ENCODE results near the gene FBLN5.
A peak's percentile ranks its signal among the peaks of the same experiment; 100 is the strongest.

FBLN5 gene

DNA sequence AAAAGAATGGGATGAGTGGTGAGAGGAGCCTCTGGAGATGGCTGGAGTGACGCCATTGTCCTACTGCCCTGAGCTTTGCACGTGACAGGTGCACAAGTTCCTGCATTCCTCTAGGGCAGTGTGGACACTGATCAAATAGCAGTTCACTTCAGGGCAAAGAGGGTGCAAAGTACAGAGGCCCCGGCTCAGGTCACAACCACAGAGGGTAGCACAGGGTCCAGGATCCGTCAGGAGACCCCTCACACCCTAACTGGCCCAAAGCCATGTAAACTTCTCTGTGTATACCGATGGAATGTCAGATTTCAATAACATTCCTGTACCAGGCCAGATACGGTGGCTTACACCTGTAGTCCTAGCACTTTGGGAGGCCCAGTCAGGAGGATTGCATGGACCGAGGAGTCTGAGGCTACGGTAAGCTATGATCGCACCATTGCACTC, 10.4 kb upstream of the FBLN5 start:
- ATAC-seq: no peak
- Mint-ChIP-seq H3K4me1 (peaks cover 8% of the 10 kb centered on the region), H3K27me3 (peaks cover 18% of the 10 kb centered on the region), H3K9me3 (no peaks in the 10 kb centered on the region), H3K27ac (no peak overlapping the region), H3K4me3 (no peak overlapping the region)
- no peak for DNase-seq

DNA sequence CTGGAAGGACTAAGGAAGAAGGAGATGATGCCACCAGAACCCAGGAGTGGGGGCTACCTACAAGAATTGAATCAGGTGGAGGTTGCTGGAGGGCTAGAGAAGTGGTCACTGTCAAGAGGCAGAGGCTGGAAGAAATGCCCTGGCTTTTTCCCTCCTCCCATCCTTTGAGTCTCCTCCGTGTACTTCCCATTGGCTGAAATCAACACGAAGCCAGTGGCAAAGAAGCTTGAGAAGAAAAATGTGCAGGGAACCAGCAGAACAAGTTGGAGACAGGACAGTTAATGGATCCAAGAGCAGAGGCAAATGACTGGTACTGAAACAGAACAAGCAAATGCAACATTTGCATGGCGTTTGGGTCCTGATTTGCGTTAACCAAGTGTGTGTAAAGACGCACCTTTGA, 9.1 kb upstream of the FBLN5 start:
- DNase-seq: no peak
- ATAC-seq: no peak
- H3K27ac Mint-ChIP-seq: no peak overlapping the region
- no peak overlapping the region for H3K4me3 Mint-ChIP-seq
- H3K9me3 Mint-ChIP-seq: no peaks in the 10 kb centered on the region
- no peaks in the 10 kb centered on the region for H3K4me1 Mint-ChIP-seq
- peaks cover 18% of the 10 kb centered on the region for H3K27me3 Mint-ChIP-seq

DNA sequence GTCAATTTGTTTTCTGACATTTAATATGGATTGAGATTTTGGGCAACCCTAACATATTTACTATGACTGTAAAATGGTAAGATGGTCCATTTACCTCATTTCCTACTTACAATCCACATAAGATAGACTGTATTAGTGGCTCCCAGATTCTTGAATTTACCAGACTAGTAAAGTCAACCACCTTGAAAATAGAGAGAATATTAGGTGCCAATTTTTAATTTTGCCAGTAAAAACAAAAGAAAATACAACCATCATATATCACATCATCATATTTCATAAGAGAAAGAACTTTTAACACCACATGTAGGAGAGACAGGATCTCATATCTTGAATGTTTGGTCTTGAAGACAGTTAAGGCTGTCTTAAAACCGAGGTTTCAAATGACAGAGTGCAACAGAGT, 7.7 kb upstream of the FBLN5 start:
- ATAC-seq (no peak), DNase-seq (no peak)
- Mint-ChIP-seq H3K27ac (no peak overlapping the region), H3K9me3 (no peaks in the 10 kb centered on the region), H3K27me3 (peaks cover 18% of the 10 kb centered on the region), H3K4me3 (no peak overlapping the region), H3K4me1 (no peaks in the 10 kb centered on the region)

DNA sequence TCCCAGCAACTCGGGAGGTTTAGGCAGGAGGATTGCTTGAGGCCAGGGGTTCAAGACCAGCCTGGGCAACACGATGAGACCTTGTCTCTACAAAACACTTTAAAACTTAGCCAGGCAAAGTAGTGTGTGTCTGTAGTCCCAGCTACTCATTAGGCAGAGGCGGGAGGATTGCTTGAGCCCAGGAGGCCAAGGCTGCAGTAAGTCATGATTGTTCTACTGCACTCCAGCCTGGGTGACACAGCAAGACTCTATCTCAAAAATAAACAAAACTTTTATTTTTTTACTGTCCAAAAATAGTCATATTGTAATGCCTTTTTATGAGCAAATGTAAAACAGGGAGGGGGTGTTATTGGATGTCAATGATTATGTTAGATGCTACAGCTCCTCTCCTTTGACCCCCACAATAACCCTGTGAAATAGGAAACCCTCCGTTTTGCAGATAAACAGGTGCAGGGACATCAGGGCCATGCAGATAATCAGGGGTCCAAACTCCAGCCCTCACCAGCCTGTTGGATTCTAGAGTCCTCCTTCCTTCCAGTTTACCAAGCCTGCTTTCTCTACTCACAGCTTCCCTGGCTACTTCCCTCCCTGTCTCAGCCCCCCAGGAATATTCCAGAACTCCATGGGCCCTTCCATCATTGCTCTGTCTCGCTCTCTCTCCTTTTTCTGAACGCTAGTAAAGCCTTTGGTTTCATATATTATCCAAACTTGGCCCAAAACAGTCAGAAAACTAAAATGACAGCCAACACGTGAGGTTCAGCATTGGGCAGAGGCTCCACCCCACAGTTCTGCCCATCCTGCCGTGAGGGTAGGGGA, 5.9 kb upstream of the FBLN5 start:
- DNase-seq (no peak), ATAC-seq (no peak)
- H3K4me1 Mint-ChIP-seq: peaks cover under 1% of the 10 kb centered on the region
- peaks cover 20% of the 10 kb centered on the region for H3K27me3 Mint-ChIP-seq
- no peak overlapping the region for H3K4me3 Mint-ChIP-seq
- no peaks in the 10 kb centered on the region for H3K9me3 Mint-ChIP-seq
- no peak overlapping the region for H3K27ac Mint-ChIP-seq

DNA sequence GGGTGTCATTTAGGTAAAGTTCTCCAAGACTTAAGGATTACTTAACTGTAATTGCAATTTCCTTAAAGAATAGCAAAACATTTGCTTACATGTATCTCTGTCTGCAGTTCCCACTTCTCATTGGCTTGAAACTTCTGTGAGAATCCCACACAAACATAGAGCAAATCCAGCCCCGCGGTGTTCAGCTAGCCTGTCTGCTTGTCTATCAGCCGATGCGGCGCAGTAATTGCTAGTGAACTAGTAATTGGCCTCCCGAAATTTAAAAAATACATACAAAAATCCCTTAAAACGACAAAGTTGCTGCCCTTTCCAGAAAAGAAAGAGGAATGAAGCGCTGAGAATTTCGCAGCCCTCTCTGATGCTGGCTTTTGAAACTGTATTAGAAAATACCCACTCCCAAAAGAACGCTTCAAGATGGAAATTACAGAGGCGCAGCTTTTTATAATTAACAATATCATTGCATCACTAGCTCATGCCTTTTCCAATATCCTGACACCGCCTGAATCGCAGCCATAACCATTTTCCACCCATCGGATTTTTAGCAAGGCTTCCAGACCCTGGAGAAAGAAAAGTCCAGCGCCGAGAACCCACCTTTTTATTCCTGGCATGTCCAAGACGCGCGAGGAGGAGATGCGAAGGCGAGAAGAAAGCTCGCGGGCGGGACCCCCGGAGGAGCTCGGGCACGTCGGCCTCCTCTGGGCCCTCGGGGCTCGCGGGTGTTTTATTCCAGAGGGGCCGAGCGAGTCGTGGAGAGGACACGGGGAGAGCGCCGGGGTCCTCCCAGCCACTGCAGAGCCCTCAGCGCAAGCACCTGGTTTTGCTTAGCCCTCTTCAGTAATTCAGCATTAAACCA, 646 bp downstream of the FBLN5 start:
- peak overlapping the region; percentile 91 for H3K4me3 Mint-ChIP-seq
- DNase-seq (no peak), ATAC-seq (peak; percentile 48)
- peak overlapping the region; percentile 34 to 90 for H3K27ac Mint-ChIP-seq
- peaks cover 45% of the 10 kb centered on the region for H3K4me1 Mint-ChIP-seq
- no peaks in the 10 kb centered on the region for H3K9me3 Mint-ChIP-seq
- H3K27me3 Mint-ChIP-seq: peaks cover 53% of the 10 kb centered on the region

DNA sequence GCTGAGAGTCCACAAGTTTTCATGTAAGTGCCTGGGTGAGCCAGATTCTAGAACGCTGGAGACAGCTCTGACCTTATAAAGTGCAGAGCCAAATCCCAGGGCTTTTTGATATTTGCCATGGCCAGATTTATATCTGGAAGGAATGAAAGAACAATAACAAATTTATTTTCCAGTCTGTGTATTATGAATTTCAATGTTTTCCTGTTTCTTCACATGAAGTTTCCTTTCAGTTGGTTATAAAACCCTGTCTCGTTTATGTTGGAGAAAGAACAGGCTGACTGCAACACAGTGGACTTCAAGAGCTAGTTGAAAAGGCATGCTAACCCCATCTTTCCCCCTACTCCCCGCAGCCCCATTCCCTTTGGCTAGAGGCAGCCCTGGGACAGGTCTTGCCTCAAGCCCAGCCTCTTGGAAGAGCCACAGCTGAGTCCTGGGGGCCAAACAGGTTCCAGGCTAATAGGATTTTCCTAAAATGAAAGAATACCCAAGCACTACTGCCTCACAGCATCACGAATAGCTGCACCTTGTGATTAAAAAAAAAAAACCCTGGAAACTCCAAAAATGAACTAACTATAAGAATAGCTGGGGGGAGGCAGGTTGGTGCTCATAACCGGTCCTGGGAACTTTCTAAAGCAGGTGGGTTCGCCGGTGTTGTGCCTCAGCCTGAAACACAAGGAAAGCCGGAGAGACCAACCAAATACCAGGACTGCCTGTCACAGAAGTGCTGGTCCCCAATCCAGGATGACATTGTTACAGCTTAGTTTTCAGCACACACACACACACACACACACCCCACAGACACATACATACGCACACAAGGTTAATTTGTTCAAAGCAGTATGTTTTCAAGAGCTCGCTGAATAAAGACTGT, 1.5 kb downstream of the FBLN5 start:
- Mint-ChIP-seq H3K9me3 (no peaks in the 10 kb centered on the region), H3K4me3 (no peak overlapping the region), H3K4me1 (peaks cover 45% of the 10 kb centered on the region), H3K27me3 (peaks cover 53% of the 10 kb centered on the region), H3K27ac (no peak overlapping the region)
- DNase-seq (no peak), ATAC-seq (no peak)

DNA sequence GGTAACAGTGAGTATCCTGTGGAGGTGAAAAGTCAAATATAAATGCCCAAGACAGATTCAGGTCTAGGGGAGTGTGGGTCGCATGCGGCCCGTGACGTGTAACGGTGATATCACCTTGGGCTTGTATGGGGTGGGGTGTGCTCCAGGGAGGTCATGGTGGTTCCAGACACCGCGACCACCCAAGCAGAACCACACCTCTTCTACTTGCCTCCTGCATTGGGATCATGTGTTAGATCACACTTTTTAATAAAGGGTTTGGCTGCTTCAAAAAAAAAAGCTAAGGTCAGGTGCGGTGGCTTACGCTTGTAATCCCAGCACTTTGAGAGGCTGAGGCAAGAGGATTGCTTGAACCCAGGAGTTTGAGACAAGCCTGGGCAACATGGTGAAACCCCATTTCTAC, 4.5 kb downstream of the FBLN5 start:
- no peaks in the 10 kb centered on the region for H3K9me3 Mint-ChIP-seq
- peaks cover 47% of the 10 kb centered on the region for H3K27me3 Mint-ChIP-seq
- peak overlapping the region in 1 of 2 donors; percentile 2 for H3K27ac Mint-ChIP-seq
- ATAC-seq (no peak), DNase-seq (no peak)
- H3K4me1 Mint-ChIP-seq: peaks cover 40% of the 10 kb centered on the region
- no peak overlapping the region for H3K4me3 Mint-ChIP-seq

DNA sequence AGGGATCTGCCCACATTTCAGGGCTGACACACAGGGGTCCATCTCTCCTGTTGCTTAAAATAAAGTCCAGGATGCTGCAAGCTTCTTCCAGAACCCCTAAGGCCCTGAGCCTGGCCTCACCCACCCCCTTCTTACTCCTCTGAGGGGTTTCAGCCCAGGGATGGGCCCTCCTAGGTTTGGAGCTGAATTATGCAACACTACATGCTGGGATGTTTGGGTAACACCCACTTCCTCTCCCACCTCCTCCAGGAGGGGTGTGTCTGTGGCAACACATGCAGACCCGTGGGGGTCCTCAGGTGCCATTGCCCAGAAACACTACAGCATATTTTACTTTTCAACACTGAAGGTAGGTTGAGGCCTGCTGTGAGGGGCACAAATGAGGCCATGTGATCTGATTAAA, 5.4 kb downstream of the FBLN5 start:
- peaks cover 39% of the 10 kb centered on the region for H3K27me3 Mint-ChIP-seq
- DNase-seq (no peak), ATAC-seq (no peak)
- H3K4me1 Mint-ChIP-seq: peaks cover 34% of the 10 kb centered on the region
- H3K27ac Mint-ChIP-seq: peak overlapping the region in 1 of 2 donors; percentile 2
- H3K4me3 Mint-ChIP-seq: no peak overlapping the region
- H3K9me3 Mint-ChIP-seq: no peaks in the 10 kb centered on the region

DNA sequence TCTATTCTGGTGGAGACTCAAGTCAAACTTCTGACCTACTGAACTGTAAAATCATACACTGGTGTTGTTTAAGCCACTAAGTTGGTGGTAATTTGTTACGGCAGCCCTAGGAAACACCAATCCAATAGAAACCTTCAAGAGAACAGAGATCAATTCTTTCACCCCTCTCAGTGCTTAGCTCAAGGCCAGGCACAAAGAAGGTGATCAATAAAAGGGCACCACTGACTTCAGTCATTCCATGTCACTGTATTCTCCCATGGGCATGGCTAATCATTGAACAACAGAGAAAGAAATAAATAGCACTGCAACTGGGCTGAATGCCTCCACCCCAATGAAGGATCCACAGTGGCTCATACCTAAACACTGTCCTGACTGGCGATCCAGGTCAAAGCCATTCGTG, 7.3 kb downstream of the FBLN5 start:
- H3K27me3 Mint-ChIP-seq: peaks cover 20% of the 10 kb centered on the region
- DNase-seq (no peak), ATAC-seq (no peak)
- H3K27ac Mint-ChIP-seq: no peak overlapping the region
- no peak overlapping the region for H3K4me3 Mint-ChIP-seq
- H3K9me3 Mint-ChIP-seq: no peaks in the 10 kb centered on the region
- H3K4me1 Mint-ChIP-seq: peaks cover 21% of the 10 kb centered on the region

DNA sequence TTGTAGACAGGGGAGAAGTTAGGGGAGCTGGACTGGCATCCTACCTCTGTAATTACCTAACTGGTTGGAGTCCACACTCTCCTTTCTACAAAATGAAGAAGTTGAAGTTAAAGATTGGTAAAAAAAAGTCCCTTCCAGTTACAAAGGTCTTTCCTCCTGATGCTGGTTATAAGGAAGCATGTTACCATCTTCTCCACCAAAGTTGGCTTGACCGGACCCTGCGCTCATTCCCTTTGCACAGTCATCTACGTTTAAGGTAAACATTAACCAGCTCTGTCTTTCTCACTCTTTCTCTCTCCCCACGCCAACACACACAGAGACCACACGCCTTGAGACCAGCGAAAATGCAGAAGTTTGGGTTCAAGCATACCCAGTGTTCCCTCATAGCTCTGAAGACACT, 11.9 kb downstream of the FBLN5 start:
- H3K27me3 Mint-ChIP-seq: no peaks in the 10 kb centered on the region
- no peaks in the 10 kb centered on the region for H3K9me3 Mint-ChIP-seq
- ATAC-seq (no peak), DNase-seq (no peak)
- H3K4me1 Mint-ChIP-seq: no peaks in the 10 kb centered on the region
- H3K27ac Mint-ChIP-seq: no peak overlapping the region
- no peak overlapping the region for H3K4me3 Mint-ChIP-seq

DNA sequence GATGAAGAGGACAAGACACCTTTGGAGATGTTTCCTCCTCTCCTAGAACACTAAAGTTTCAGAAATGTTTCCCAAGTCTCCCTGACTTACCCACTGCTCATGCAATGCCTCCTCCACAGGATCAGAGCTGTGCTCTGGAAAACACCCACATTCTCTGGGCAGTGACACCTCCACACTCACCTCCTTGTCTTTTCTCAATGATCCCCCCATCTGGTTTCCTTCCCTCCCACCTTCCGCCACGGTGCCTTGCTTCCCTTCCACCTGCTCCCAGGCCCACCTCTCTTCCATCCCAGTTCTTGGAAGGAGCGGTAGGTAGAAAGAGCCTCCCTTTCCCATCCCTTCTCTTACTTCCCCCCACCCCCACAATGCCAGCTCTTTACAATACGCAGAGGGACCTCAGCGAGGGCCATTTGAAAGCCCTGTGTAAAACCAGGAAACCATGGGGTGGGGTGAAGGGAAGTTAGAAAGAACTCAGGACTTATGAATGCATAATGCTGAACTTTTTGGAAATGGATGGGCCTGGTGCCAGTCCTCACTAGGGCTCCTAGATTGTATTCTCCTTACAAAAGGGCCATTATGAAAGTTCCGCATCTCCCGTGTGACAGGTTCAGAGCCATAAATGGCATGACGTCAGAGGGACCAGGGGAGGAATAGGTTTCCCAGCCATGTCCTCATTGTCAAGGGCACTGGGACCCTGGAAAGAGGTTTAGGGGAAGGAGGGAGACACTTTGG, 12.8 kb downstream of the FBLN5 start:
- Mint-ChIP-seq H3K9me3 (no peaks in the 10 kb centered on the region), H3K27me3 (no peaks in the 10 kb centered on the region), H3K4me3 (no peak overlapping the region), H3K27ac (no peak overlapping the region), H3K4me1 (no peaks in the 10 kb centered on the region)
- DNase-seq: no peak
- ATAC-seq: no peak

DNA sequence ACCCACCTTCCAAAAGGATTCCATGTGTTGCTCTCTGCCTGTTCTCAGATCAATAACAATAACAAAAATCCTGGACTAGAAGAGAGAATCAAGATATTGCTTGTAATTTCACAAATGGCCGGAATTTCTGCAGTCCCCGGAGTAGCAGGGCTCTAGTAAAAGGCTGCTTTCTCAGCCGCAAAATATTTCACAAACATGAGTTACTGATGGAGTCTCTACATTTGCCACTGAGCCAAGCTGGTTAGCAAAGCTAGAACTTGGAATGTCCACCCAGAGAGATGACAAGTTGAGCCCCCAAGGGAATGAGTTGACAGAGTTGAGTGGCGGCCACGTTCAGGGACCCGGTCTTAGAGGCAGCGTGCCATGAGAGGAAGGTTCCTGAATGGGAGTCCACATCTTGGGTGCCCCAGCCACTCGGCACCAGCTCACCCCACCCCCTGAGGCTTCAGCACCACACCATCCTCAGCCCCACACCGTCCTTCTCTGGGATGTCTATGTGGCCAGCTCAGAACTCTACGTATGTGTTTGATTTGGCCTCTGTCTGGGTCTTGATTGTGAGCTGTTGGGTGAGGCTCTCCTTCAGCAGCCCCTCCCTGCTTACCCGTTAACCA, 15.9 kb downstream of the FBLN5 start:
- no peaks in the 10 kb centered on the region for H3K27me3 Mint-ChIP-seq
- H3K27ac Mint-ChIP-seq: no peak overlapping the region
- no peaks in the 10 kb centered on the region for H3K4me1 Mint-ChIP-seq
- DNase-seq (no peak), ATAC-seq (no peak)
- H3K4me3 Mint-ChIP-seq: no peak overlapping the region
- no peaks in the 10 kb centered on the region for H3K9me3 Mint-ChIP-seq

DNA sequence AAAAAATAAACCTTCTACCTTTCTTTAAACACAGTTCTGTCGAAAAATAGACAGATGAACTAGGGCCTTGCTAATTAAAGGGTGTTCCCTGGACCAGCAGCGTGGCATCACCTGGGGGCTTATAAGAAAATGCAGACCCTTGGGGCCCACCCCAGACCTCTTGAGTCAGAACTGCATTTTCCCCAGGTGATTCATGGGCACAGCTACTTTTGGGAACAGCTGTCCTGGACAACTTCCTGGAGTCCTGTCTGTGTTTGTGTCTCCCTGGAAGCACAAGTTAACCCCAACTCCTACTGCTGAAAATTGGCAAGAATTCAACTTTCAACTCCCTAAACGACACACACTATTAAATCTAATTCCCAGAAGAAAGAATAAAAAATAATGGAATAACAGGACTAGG, 17.8 kb downstream of the FBLN5 start:
- no peak for ATAC-seq
- Mint-ChIP-seq H3K4me3 (no peak overlapping the region), H3K27me3 (no peaks in the 10 kb centered on the region), H3K27ac (no peak overlapping the region), H3K9me3 (no peaks in the 10 kb centered on the region), H3K4me1 (no peaks in the 10 kb centered on the region)
- DNase-seq: no peak

DNA sequence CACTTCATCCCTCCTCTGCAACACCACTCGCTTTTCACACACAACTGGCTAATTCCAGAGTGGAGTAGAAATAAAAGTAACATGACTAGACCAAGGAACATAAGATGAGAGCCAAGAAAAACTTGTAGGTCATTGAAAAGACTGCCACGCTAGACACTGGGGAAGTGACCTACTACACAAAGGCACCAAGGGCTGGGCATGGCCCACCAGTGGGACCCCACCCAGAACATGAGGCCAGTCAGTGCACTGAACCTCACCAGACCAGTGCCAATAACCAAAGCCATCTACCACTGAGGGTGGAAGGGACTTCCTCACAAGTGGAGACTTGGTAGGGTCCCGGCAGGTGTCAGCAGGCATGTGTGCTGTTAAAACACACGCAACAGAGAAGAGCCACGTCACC, 19.7 kb downstream of the FBLN5 start:
- ATAC-seq: no peak
- no peaks in the 10 kb centered on the region for H3K9me3 Mint-ChIP-seq
- H3K27ac Mint-ChIP-seq: no peak overlapping the region
- no peaks in the 10 kb centered on the region for H3K4me1 Mint-ChIP-seq
- H3K4me3 Mint-ChIP-seq: no peak overlapping the region
- no peaks in the 10 kb centered on the region for H3K27me3 Mint-ChIP-seq
- no peak for DNase-seq

DNA sequence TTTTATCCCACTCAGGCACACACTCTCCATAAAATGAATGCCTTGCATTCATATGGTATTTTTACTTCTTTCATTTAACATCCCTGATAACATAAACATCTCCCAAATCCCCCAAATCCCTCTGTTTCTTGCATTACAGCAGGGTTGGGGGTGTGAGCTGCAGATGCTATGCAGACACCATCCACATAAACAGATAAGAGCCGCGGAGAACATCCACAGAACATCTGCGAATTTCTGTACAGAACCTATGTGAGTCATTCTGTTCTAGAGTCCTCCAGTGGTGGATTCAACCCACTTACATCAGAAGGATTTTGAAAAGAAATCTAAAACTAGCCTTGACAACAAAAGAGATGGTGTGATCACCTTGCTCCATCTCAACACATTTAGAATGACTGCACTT, 20.3 kb downstream of the FBLN5 start:
- no peak for ATAC-seq
- H3K4me3 Mint-ChIP-seq: no peak overlapping the region

More for the DNA sequence above, 20.3 kb downstream of the FBLN5 start:
- Mint-ChIP-seq H3K9me3 (no peaks in the 10 kb centered on the region), H3K4me1 (no peaks in the 10 kb centered on the region), H3K27ac (no peak overlapping the region), H3K27me3 (no peaks in the 10 kb centered on the region)
- DNase-seq: no peak
